ENCODE data around the gene DONSON.

Gene DONSON

GRCh38 chr21:33560965-33561364 lies 27.5 kb downstream of the DONSON start:
- DNase-seq: no peak

- no peak for DNase-seq
Observed at GRCh38 chr21:33559813-33560212, 28.7 kb downstream of the DONSON start.

GRCh38 chr21:33558777-33559421 lies 29.6 kb downstream of the DONSON start:
- no peak for DNase-seq

GRCh38 chr21:33557447-33557846 lies 31.0 kb downstream of the DONSON start:
- DNase-seq: no peak

- no peak for DNase-seq
Observed at GRCh38 chr21:33554982-33555344, 33.5 kb downstream of the DONSON start.

- DNase-seq: no peak
Observed at GRCh38 chr21:33554236-33554981, 34.1 kb downstream of the DONSON start.

GRCh38 chr21:33552999-33553598 lies 35.4 kb downstream of the DONSON start:
- DNase-seq: no peak

GRCh38 chr21:33552093-33552998 lies 36.1 kb downstream of the DONSON start:
- DNase-seq: no peak

GRCh38 chr21:33551664-33552063 lies 36.8 kb downstream of the DONSON start:
- no peak for DNase-seq

- DNase-seq: no peak
Observed at GRCh38 chr21:33550772-33551660, 37.5 kb downstream of the DONSON start.

- no peak for DNase-seq
Observed at GRCh38 chr21:33549848-33550771, 38.4 kb downstream of the DONSON start.

- DNase-seq: no peak
Observed at GRCh38 chr21:33546086-33546485, 42.4 kb downstream of the DONSON start.

- no peak for DNase-seq
Observed at GRCh38 chr21:33544451-33545195, 43.9 kb downstream of the DONSON start.

GRCh38 chr21:33543505-33544129 lies 44.9 kb downstream of the DONSON start:
- DNase-seq: peak; percentile 77

GRCh38 chr21:33542640-33543504 lies 45.6 kb downstream of the DONSON start, which contains the start of gene SON:
TSS of gene SON (plus strand) at chr21:33543038. CDS start at chr21:33543093, 55 bp downstream.
- peak; percentile 98 for DNase-seq

- peak; percentile 87 for DNase-seq
Observed at GRCh38 chr21:33541756-33542639, 46.5 kb downstream of the DONSON start, which contains the start of gene GART. TSS of gene GART (minus strand) at chr21:33542117. CDS start at chr21:33539315, 2,802 bp downstream.

- DNase-seq: peak; percentile 21
Observed at GRCh38 chr21:33541105-33541711, 47.3 kb downstream of the DONSON start.

Data from activated naive CD4-positive, alpha-beta T cell treated with Interleukin-2 at 50 U/mL for 16 hours (primary cell).